Adipocyte (in vitro differentiated cells): ENCODE measurements around the gene DYRK2.

Source experiments
- DNase-seq: peaks from one replicate; pipeline ENCODE4 v3.0.0-alpha.2; 2015; ENCODE audit warnings: low read depth
- H3K27me3 ChIP-seq: replicated peaks from 2 replicates; pipeline ENCODE4 v1.7.0; 2013; ENCODE audit warnings: mild to moderate bottlenecking, low read length, moderate library complexity; ENCODE audit not compliant: control insufficient read depth, insufficient read depth
- H3K36me3 ChIP-seq: 2 replicates; pipeline ENCODE4 v1.7.0; 2013; ENCODE audit warnings: low read length, mild to moderate bottlenecking, moderate library complexity; ENCODE audit not compliant: control insufficient read depth, insufficient read depth, severe bottlenecking
- H3K4me1 ChIP-seq: 2 replicates; pipeline ENCODE4 v1.7.0; 2013; ENCODE audit warnings: mild to moderate bottlenecking, low read length, moderate library complexity; ENCODE audit not compliant: control insufficient read depth, insufficient read depth
- H3K4me3 ChIP-seq: 2 replicates; pipeline ENCODE4 v1.7.0; 2013; ENCODE audit warnings: mild to moderate bottlenecking, low read length, moderate library complexity
- H3K9ac ChIP-seq: 2 replicates; pipeline ENCODE4 v1.7.0; 2013; ENCODE audit warnings: mild to moderate bottlenecking, low read length, moderate library complexity
- H3K9me3 ChIP-seq: 2 replicates; pipeline ENCODE4 v1.7.0; 2013; ENCODE audit warnings: mild to moderate bottlenecking, low read length, moderate library complexity; ENCODE audit not compliant: control insufficient read depth

DYRK2 gene

DNA sequence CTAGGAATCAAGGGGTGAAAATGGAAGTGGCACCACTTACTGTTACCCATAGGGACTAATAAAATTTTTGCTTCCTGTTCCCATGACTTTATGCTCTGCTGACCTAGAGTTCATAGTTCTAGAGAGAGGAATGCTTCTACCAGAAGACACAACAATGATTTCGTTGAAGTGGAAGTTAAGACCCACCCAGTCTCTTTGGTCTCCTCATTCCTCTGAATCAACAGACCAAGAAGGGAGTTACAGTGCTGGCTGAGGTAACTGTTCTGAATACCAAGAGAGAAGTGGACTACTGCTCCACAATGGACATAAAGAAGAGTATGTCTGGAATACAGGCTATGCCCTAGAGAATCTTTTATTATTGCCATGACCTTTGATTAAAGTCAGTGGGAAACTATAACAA lies 23.5 kb upstream of the DYRK2 start:
- DNase-seq = peak; percentile 14
- Histone ChIP-seq H3K4me1 (no peaks in the 10 kb centered on the region), H3K36me3 (no peaks in the 10 kb centered on the region), H3K27me3 (no peaks in the 10 kb centered on the region), H3K4me3 (no peak overlapping the region), H3K9me3 (no peaks in the 10 kb centered on the region), H3K9ac (no peak overlapping the region)

DNA sequence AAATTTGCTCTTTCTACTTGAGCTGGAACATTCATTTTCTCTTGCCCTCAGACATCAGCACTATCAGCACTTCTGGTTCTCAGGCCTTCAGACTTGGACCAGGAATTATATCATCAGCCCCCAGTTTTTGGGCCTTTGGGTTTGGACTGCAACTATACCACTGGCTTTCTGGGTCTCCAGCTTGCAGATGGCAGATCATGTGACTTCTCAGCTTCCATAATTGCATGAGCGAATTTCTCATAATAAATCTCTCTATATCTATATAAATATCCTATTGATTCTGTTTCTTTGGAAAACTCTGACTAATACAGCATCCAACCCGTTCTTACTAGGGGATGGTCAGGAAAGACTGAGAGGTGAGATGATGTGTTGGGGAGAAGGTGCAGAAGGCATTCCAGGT lies 22.4 kb upstream of the DYRK2 start:
- Histone ChIP-seq H3K9ac (no peak overlapping the region), H3K4me3 (no peak overlapping the region), H3K36me3 (no peaks in the 10 kb centered on the region), H3K4me1 (no peaks in the 10 kb centered on the region), H3K9me3 (no peaks in the 10 kb centered on the region), H3K27me3 (no peaks in the 10 kb centered on the region)
- DNase-seq = no peak

DNA sequence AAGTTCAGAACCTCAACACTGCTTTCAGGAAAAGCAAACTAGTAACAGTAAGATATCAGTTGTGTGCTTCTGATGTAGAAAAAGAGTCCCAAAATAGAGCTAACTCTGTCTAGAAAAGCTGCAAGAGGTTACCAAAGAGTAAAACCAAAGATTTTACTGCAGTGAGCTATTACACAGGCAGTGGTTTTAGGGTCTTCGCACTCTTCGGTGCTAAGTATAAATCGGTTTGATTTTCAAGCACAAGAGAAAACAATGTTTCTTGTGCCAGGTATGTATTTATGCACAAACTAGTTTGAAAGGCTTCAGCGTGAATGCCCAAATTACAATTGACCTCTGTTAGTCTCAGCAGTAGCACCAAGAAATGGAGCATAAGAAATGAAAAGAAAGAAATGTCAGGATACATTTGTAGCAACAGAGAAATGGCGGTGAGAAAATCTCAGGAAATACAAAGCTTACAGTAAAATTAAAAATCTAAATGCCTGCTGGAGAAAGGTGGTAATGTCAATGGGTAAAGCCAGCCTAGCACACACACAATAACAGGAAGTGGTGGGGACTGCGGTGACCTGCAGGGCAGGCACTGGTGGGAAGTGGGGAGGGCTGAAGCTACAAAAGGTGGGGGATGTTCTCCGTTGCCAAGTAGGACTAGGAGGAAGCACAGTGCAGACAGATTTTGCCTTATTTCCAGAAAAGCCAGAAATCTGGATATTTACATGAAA lies 18.0 kb upstream of the DYRK2 start:
- DNase-seq = no peak
- no peak overlapping the region for H3K9ac ChIP-seq
- H3K4me1 ChIP-seq = peaks cover 6% of the 10 kb centered on the region
- no peaks in the 10 kb centered on the region for H3K27me3 ChIP-seq
- H3K9me3 ChIP-seq = no peaks in the 10 kb centered on the region
- H3K36me3 ChIP-seq = no peaks in the 10 kb centered on the region
- H3K4me3 ChIP-seq = no peak overlapping the region

DNA sequence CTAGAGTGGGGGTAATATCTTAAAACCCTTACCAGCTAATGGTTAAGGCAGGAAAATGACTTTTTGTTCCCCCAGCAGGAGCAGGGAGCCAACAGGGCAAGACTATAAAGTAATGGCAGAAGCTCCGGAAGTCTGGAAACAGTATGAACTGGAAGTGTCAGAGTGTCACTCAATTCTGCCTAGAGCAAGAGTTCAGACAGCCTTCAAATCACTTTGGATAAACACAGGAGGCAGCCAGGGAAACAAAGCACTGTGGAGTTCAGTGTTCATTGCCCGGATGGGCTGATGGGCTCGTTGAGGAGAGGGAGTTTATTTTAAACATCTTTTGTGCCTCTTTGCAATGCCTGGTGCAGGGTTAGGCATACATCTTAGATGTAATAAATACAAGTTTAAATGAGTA lies 16.5 kb upstream of the DYRK2 start:
- Histone ChIP-seq H3K4me3 (no peak overlapping the region), H3K9me3 (no peaks in the 10 kb centered on the region), H3K27me3 (no peaks in the 10 kb centered on the region), H3K4me1 (peaks cover 6% of the 10 kb centered on the region), H3K9ac (no peak overlapping the region), H3K36me3 (no peaks in the 10 kb centered on the region)
- DNase-seq = no peak

DNA sequence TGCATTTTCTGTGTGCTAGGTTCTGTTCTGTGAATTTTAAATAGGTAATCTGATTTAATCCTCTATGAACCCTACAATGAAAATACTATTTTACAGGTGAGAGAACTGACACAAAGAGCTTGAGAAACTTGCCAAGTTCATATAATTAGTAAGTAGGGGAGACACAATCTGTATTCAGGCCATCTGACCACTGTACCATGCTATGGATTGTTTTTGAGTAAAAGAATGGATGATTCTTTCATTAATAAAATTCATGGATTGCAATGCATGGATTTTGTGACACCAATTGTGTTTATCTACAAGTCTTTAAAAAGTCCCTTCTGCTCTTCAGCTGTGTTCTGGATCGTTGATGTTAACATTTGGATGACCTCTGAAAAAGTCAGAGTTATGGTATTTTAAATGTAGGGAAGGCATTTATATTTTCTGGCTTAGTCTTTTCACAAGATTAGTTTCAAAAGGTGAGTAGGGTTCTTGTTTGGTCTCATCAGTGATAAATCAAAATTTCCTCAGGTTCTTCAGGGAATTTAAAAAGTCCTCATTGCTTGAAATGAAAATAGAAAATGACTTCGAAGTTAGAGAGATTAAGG lies 15.4 kb upstream of the DYRK2 start:
- Histone ChIP-seq H3K4me3 (no peak overlapping the region), H3K4me1 (peaks cover 6% of the 10 kb centered on the region), H3K36me3 (no peaks in the 10 kb centered on the region), H3K27me3 (no peaks in the 10 kb centered on the region), H3K9ac (no peak overlapping the region), H3K9me3 (no peaks in the 10 kb centered on the region)
- DNase-seq = no peak

DNA sequence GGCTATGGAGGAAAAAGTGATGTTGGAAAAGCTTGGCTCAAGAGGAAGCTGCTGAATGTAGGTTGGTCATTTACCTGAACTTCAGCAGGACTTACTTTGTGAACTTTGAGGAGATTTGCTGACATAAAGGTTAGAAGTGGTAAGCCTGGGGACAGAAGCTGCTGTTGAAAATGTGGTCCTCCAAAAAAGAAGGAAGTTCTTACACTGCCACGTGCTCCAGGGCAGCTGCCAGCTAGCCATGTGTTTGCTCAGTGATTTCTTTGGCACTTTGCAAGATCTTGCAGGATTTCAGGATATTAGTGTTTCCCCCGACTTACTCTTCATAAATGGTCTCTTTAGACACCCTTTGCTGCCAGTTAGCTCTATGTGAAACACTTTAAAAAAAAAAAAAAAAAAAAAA lies 14.8 kb upstream of the DYRK2 start:
- Histone ChIP-seq H3K9me3 (no peaks in the 10 kb centered on the region), H3K36me3 (no peaks in the 10 kb centered on the region), H3K4me3 (no peak overlapping the region), H3K27me3 (no peaks in the 10 kb centered on the region), H3K4me1 (peaks cover 6% of the 10 kb centered on the region), H3K9ac (no peak overlapping the region)
- DNase-seq = no peak

DNA sequence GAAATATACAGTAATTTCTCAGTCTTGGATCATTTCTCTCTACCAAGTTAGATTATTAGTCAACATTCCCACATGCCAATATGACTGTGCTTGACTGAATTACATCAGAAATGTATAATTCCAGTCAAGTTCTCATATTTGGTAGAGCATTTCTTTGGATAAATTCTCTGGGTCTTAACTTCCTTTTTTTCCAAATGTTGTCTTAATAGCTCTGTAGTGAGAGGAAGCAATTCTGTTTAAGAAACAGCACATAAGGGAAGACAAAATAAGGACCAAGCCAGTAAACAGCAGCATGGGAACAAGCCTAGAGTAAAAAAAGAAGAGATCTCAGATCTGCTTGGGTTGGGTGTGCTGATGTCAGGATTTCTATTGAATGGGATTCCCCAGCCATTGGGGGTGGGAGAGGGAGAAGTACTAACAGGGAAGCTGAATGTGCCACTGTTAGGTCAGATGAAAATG lies 14.2 kb upstream of the DYRK2 start:
- Histone ChIP-seq H3K9me3 (no peaks in the 10 kb centered on the region), H3K4me1 (peaks cover 6% of the 10 kb centered on the region), H3K36me3 (no peaks in the 10 kb centered on the region), H3K27me3 (no peaks in the 10 kb centered on the region), H3K9ac (no peak overlapping the region), H3K4me3 (no peak overlapping the region)
- DNase-seq = no peak

DNA sequence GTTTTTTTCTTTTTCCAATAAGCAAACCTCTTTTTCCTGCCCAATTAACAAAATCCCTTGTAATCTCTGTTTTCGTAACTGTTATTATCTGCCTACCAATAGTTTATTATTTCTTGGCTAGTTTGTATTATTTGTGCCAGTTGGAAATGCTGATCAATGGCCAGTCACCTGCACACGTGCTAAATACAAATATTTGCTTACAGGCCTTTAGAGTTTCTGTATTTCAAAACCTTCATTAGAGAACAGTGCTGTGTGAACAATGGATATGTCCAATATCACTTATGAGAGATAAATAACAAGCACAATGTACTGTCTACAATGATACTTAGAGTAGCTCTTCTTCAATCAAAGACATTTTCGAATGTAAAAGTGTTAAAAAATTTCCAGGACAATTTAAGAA lies 10.8 kb upstream of the DYRK2 start:
- H3K9ac ChIP-seq = no peak overlapping the region
- H3K36me3 ChIP-seq = no peaks in the 10 kb centered on the region
- no peak for DNase-seq
- no peaks in the 10 kb centered on the region for H3K27me3 ChIP-seq
- H3K4me3 ChIP-seq = no peak overlapping the region
- no peaks in the 10 kb centered on the region for H3K9me3 ChIP-seq
- H3K4me1 ChIP-seq = peaks cover 6% of the 10 kb centered on the region

DNA sequence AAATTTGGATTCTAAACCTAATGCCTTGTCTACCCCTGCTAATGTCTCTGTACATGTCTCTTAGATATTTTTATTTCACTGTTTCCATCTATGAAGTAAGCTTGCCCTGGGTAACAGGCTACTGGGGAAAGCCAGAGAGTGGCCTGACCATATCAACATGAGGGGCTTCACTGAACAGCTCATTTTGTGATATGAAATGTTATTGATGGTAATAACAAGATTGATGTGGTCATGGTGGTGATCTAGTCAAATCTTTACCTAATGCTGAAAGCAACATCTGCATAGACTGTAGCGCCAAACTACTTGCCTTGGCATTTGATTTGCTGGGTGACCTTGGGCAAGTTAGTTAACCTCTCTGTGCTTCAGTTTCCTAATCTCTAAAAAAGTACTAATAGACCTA lies 9.9 kb upstream of the DYRK2 start:
- DNase-seq = no peak
- Histone ChIP-seq H3K27me3 (no peaks in the 10 kb centered on the region), H3K9ac (no peak overlapping the region), H3K4me3 (no peak overlapping the region), H3K36me3 (no peaks in the 10 kb centered on the region), H3K9me3 (no peaks in the 10 kb centered on the region), H3K4me1 (peaks cover 6% of the 10 kb centered on the region)

DNA sequence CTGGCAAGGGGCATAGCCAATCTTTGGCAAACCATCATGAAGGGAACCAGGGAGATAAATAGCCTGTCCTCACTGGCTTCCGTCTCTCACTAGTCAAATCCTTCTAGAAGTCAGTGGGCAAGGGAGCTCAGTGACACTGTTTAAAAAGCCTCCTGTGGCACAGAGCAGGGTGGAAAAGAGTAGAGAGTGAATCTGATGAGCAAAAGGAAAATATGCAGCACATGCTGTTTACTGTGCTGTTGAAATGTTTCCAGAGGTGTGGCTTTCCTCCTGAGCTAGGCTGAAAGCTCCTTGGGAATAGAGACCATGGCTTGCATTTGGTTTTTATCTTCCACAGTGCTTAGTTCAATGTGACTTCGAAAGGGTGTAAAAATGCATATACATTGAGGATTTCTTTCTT lies 7.7 kb upstream of the DYRK2 start:
- peaks cover 6% of the 10 kb centered on the region for H3K4me1 ChIP-seq

DNA sequence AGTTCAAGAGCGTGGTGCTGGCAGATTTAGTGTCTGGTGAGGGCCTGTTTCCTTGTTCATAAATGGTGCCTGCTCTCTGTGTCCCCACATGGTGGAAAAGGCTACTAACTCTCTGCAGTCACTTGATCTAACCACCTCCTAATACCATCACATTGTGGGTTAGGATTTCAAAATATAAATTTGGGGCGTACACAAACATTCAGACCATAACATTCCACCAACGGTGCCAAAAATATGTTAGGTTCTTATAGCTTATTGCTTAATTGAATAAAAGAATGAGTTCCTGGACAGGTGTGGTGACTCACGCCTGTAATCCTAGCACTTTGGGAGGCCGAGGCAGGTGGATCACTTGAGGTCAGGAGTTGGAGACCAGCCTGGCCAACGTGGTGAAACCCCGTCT lies 3.4 kb upstream of the DYRK2 start:
- no peak for DNase-seq
- no peak overlapping the region for H3K9ac ChIP-seq
- H3K27me3 ChIP-seq = no peaks in the 10 kb centered on the region
- no peak overlapping the region for H3K4me3 ChIP-seq
- no peaks in the 10 kb centered on the region for H3K36me3 ChIP-seq
- peaks cover 15% of the 10 kb centered on the region for H3K4me1 ChIP-seq
- H3K9me3 ChIP-seq = no peaks in the 10 kb centered on the region

More for the DNA sequence above, 7.7 kb upstream of the DYRK2 start:
- Histone ChIP-seq H3K27me3 (no peaks in the 10 kb centered on the region), H3K36me3 (no peaks in the 10 kb centered on the region), H3K9me3 (no peaks in the 10 kb centered on the region), H3K9ac (no peak overlapping the region), H3K4me3 (no peak overlapping the region)
- DNase-seq = peak; percentile 36

DNA sequence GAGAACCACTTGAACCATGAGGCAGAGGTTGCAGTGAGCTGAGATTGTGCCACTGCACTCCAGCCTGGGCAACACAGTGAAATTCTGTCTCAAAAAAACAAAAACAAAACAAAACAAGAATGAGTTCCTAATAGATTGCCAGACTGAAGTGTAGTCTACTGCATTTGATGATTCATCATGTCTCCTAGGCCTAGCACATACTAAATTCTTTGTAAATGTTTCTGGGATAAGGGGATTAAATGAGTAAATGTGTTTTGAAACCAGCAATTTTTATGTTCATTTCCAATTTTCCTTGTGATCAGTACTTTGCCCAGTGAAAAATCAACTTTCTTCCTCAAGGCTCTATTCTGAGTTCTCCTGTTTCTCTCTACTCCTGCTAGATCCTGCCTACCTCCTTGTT lies 2.9 kb upstream of the DYRK2 start:
- Histone ChIP-seq H3K27me3 (no peaks in the 10 kb centered on the region), H3K36me3 (no peaks in the 10 kb centered on the region), H3K4me3 (no peak overlapping the region), H3K9me3 (no peaks in the 10 kb centered on the region), H3K4me1 (peaks cover 17% of the 10 kb centered on the region), H3K9ac (peak overlapping the region; percentile 35)
- DNase-seq = peak; percentile 89
